Upper lobe of left lung (tissue), 4 donors: ENCODE measurements around the gene CAPN7.

Experiments used
- EP300 ChIP-seq, 4 donors: sonication (generic); formaldehyde crosslinking; IDR thresholded peaks; one replicate each; pipeline ENCODE4 v1.5.1; 2017; ENCODE audit warnings: antibody characterized with exemption in 4 of 4, control low read depth in 2 of 4
- POLR2A ChIP-seq, 4 donors: fragments of 450-650 bp; IDR thresholded peaks; one replicate each; pipeline ENCODE4 v1.5.1; 2016 to 2017; ENCODE audit warnings: antibody characterized with exemption in 4 of 4, mild to moderate bottlenecking in 2 of 4
- POLR2AphosphoS5 ChIP-seq, 2 donors: sonication (generic); formaldehyde crosslinking; IDR thresholded peaks; one replicate each; pipeline ENCODE4 v1.5.1; 2017; ENCODE audit warnings: antibody characterized with exemption in 2 of 2
- TF ChIP-seq, protein P1 (sequence below), 6 experiments: fragments of 450-650 bp in 4 of 6; fragments of 200-600 bp in 2 of 6; sonication (generic) in 2 of 6; IDR thresholded peaks; one replicate each; pipeline ENCODE4 v1.5.1; 2016 to 2019; ENCODE audit warnings: antibody characterized with exemption in 6 of 6

DNA sequence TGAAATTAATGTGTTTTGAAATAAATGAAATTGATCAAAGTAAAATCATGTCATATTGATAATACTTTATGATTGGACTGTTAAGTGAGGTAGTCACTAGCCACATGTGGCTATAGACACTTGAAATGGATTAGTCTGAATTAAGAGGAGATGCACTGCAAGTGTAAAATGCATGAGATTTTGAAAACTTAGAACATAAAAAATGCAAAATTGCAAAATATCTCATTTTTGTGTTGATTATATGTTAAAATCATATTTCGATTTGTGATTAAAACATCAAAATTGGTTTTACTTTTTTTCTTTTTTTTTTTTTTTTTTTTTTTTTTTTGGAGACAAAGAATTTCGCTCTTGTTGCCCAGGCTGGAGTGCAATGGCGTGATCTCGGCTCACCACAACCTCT, 23.2 kb downstream of the CAPN7 start:
- TF ChIP-seq, protein P1, sequence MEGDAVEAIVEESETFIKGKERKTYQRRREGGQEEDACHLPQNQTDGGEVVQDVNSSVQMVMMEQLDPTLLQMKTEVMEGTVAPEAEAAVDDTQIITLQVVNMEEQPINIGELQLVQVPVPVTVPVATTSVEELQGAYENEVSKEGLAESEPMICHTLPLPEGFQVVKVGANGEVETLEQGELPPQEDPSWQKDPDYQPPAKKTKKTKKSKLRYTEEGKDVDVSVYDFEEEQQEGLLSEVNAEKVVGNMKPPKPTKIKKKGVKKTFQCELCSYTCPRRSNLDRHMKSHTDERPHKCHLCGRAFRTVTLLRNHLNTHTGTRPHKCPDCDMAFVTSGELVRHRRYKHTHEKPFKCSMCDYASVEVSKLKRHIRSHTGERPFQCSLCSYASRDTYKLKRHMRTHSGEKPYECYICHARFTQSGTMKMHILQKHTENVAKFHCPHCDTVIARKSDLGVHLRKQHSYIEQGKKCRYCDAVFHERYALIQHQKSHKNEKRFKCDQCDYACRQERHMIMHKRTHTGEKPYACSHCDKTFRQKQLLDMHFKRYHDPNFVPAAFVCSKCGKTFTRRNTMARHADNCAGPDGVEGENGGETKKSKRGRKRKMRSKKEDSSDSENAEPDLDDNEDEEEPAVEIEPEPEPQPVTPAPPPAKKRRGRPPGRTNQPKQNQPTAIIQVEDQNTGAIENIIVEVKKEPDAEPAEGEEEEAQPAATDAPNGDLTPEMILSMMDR (IDR thresholded peaks at IDR 0.05) = no peak
- TF ChIP-seq POLR2AphosphoS5 (IDR thresholded peaks at IDR 0.05) (no peak), POLR2A (IDR thresholded peaks at IDR 0.05) (no peak), EP300 (IDR thresholded peaks at IDR 0.05) (no peak)
